ENCODE measurements around the gene CNOT10. TPM values are rescaled to one million over a fixed set of nuclear protein-coding genes. Genes with fewer than 3 reads are reported as not detected.
A peak's percentile ranks its signal among the peaks of the same experiment; 100 is the strongest.
"Not testable (repeated sequence)": the region's sequence is repeated elsewhere in the genome, so short reads cannot be mapped to it uniquely, and the experiment has no call there.

CNOT10 gene
- total and polyA plus RNA-seq, 7 experiments from 2014 or later: 31.4 to 69.4 (median 46.5) TPM

DNA sequence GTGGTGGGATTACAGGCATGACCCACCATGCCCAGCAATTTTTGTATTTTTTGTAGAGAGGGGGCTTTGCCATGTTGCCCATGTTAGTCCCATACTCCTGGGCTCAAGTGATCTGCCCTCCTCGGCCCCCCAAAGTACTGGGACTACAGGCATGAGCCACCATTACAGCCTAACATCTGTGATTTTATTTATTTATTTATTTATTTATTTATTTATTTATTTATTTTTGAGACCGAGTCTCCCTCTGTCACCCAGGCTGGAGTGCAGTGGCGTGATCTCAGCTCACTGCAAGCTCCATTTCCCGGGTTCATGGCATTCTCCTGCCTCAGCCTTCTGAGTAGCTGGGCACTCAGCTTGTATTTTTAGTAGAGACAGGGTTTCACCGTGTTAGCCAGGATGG lies 116.5 kb downstream of the CNOT10 start:
- H3K27me3 ChIP-seq (ENCODE audit: control insufficient read depth in 2 of 2, insufficient read depth in 2 of 2, low read length in 2 of 2); H3K27ac ChIP-seq (ENCODE audit: low read depth, low read length); H3K9me3 ChIP-seq (ENCODE audit: control insufficient read depth in 2 of 3, low read length in 3 of 3); H3K4me1 Mint-ChIP-seq; H3K4me1 ChIP-seq (ENCODE audit: control insufficient read depth in 2 of 2, insufficient read depth in 2 of 2, low read length in 2 of 2); H3K9me3 Mint-ChIP-seq; H3K4me3 Mint-ChIP-seq; intact Hi-C loops (cut with micrococcal nuclease); ATAC-seq; DNase-seq; POLR2A ChIA-PET; H3K27ac Mint-ChIP-seq; H3K36me3 ChIP-seq (ENCODE audit: control insufficient read depth in 2 of 3, insufficient read depth in 3 of 3, low read length in 3 of 3); H3K4me3 ChIP-seq (ENCODE audit: low read length); H3K36me3 Mint-ChIP-seq; CTCF ChIA-PET: not testable (repeated sequence)
- H3K27me3 Mint-ChIP-seq: peaks cover 0 to 21% (median 8%) of the 10 kb centered on the region in 5 donors

DNA sequence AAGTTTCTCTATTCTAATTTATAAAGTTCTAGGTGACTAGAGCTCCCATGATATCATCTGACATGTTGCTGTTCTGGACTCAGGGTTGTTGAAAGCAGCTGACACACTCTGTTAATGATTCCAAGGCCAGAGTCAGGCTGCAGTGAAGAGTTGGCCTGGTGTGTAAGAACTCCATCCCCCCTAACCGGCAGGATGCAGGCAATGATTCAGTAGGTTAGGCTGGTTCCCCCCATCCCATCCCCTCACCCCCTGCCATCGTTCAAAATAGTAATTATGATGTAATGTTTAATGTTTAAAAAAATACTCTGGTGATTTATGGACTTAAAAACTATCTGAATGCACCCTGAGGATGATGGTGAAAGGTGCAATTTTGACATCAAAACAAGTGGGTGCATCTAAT lies 128.2 kb downstream of the CNOT10 start:
- intact Hi-C loops (cut with micrococcal nuclease): no loop called here
- Histone ChIP-seq H3K4me1 (ENCODE audit: control insufficient read depth in 2 of 2, insufficient read depth in 2 of 2, low read length in 2 of 2) (peaks cover 0 to 5% of the 10 kb centered on the region in 2 donors), H3K36me3 (ENCODE audit: control insufficient read depth in 2 of 3, insufficient read depth in 3 of 3, low read length in 3 of 3) (no peaks in the 10 kb centered on the region), H3K4me3 (ENCODE audit: low read length) (no peak overlapping the region), H3K27ac (ENCODE audit: low read depth, low read length) (no peak overlapping the region), H3K9me3 (ENCODE audit: control insufficient read depth in 2 of 3, low read length in 3 of 3) (no peaks in the 10 kb centered on the region), H3K27me3 (ENCODE audit: control insufficient read depth in 2 of 2, insufficient read depth in 2 of 2, low read length in 2 of 2) (no peaks in the 10 kb centered on the region)
- H3K27ac Mint-ChIP-seq: no peak overlapping the region
- peaks cover 0 to 45% (median 19%) of the 10 kb centered on the region in 5 donors for H3K27me3 Mint-ChIP-seq
- no peak overlapping the region for H3K4me3 Mint-ChIP-seq
- ATAC-seq (no peak), DNase-seq (no peak)
- ChIA-PET POLR2A (interaction anchor here (1.0 kb wide), 1 partner anchor 21 kb away, joined by 3 read pairs; no protein-coding TSS in a partner anchor), CTCF (no interaction called here)
- H3K9me3 Mint-ChIP-seq: no peaks in the 10 kb centered on the region
- peaks cover 0 to 3% (median 0%) of the 10 kb centered on the region in 5 donors for H3K36me3 Mint-ChIP-seq
- H3K4me1 Mint-ChIP-seq: peaks cover 0 to 23% (median 16%) of the 10 kb centered on the region in 7 donors

DNA sequence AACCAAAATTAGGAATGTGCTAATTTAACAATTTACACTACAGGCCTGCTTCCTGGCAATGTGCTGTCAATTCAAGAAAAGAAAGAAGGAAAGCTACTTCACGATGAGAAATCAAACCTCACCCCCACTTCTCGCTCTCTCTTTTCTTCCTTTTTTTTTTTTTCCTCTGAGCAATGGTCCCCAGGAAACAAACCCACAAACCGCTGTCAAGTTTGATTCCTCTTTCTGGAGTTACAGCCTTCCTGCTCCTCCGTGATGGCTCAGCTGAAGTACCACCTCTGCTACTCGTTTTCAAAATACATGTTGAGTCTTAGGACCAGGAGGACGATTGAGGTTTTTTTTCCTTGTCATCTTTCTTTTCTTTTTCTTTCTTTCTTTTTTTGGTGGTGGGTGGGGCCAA lies 129.4 kb downstream of the CNOT10 start:
- intact Hi-C loops (cut with micrococcal nuclease): no loop called here
- no peak for DNase-seq
- Mint-ChIP-seq H3K27ac (no peak overlapping the region), H3K4me1 (peaks cover 6 to 29% (median 23%) of the 10 kb centered on the region in 7 donors), H3K9me3 (peaks cover 0 to 1% (median 0%) of the 10 kb centered on the region in 11 donors), H3K36me3 (peaks cover 0 to 3% (median 0%) of the 10 kb centered on the region in 5 donors), H3K4me3 (peak overlapping the region in 1 of 10 donors; percentile 17), H3K27me3 (peaks cover 7 to 55% (median 27%) of the 10 kb centered on the region in 5 donors)
- no peak overlapping the region for H3K27ac ChIP-seq (ENCODE audit: low read depth, low read length)
- POLR2A ChIA-PET: no interaction called here
- CTCF ChIA-PET: interaction anchor here (0.6 kb wide), 2 partner anchors 270 to 566 kb away, joined by 4 read pairs; no protein-coding TSS in a partner anchor
- no peaks in the 10 kb centered on the region for H3K36me3 ChIP-seq (ENCODE audit: control insufficient read depth in 2 of 3, insufficient read depth in 3 of 3, low read length in 3 of 3)
- H3K27me3 ChIP-seq (ENCODE audit: control insufficient read depth in 2 of 2, insufficient read depth in 2 of 2, low read length in 2 of 2): no peaks in the 10 kb centered on the region
- no peak overlapping the region for H3K4me3 ChIP-seq (ENCODE audit: low read length)
- H3K4me1 ChIP-seq (ENCODE audit: control insufficient read depth in 2 of 2, insufficient read depth in 2 of 2, low read length in 2 of 2): peaks cover 0 to 5% of the 10 kb centered on the region in 2 donors
- no peaks in the 10 kb centered on the region for H3K9me3 ChIP-seq (ENCODE audit: control insufficient read depth in 2 of 3, low read length in 3 of 3)
- ATAC-seq: peak; percentile 32

DNA sequence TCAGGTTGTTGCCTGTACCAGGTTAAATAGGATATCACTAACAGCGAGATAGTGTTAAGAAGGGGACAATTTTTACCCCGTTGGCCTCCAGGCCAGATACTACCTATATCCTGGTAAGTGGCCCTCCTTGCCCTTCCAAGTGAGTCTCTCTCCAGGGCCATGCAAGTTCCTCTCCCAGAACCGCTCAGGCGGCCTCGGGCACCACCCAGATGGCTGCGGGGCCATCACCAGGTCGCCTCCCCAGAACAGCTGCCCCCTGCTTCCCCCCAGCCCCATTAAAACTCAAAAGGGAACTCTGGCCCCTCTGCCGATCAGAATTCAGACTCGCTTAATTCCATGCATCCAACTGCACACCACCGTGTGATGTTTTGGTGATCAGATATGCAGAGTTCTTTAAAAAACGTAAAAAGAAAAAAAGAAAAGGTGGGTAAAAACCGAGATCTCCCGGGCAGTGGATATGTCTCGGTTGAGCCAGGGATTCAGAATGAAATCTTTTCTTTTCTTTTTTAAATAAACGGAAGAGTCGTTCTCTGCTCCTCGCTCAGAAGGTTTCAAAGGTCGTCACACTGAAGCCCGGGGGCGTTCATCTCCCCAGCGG lies 131.0 kb downstream of the CNOT10 start:
- DNase-seq (no peak), ATAC-seq (no peak)
- Mint-ChIP-seq H3K9me3 (peaks cover 0 to 1% (median 0%) of the 10 kb centered on the region in 11 donors), H3K27me3 (peaks cover 21 to 70% (median 36%) of the 10 kb centered on the region in 5 donors), H3K4me3 (peak overlapping the region; percentile 2 to 84 (median 58)), H3K36me3 (peaks cover 0 to under 1% (median 0%) of the 10 kb centered on the region in 5 donors), H3K4me1 (peaks cover 6 to 30% (median 23%) of the 10 kb centered on the region in 7 donors), H3K27ac (no peak overlapping the region)
- Histone ChIP-seq H3K9me3 (ENCODE audit: control insufficient read depth in 2 of 3, low read length in 3 of 3) (no peaks in the 10 kb centered on the region), H3K4me1 (ENCODE audit: control insufficient read depth in 2 of 2, insufficient read depth in 2 of 2, low read length in 2 of 2) (peaks cover 0 to 5% of the 10 kb centered on the region in 2 donors), H3K27ac (ENCODE audit: low read depth, low read length) (no peak overlapping the region), H3K27me3 (ENCODE audit: control insufficient read depth in 2 of 2, insufficient read depth in 2 of 2, low read length in 2 of 2) (no peaks in the 10 kb centered on the region), H3K4me3 (ENCODE audit: low read length) (no peak overlapping the region), H3K36me3 (ENCODE audit: control insufficient read depth in 2 of 3, insufficient read depth in 3 of 3, low read length in 3 of 3) (no peaks in the 10 kb centered on the region)
- intact Hi-C loops (cut with micrococcal nuclease): no loop called here
- CTCF ChIA-PET: no interaction called here
- POLR2A ChIA-PET: no interaction called here

DNA sequence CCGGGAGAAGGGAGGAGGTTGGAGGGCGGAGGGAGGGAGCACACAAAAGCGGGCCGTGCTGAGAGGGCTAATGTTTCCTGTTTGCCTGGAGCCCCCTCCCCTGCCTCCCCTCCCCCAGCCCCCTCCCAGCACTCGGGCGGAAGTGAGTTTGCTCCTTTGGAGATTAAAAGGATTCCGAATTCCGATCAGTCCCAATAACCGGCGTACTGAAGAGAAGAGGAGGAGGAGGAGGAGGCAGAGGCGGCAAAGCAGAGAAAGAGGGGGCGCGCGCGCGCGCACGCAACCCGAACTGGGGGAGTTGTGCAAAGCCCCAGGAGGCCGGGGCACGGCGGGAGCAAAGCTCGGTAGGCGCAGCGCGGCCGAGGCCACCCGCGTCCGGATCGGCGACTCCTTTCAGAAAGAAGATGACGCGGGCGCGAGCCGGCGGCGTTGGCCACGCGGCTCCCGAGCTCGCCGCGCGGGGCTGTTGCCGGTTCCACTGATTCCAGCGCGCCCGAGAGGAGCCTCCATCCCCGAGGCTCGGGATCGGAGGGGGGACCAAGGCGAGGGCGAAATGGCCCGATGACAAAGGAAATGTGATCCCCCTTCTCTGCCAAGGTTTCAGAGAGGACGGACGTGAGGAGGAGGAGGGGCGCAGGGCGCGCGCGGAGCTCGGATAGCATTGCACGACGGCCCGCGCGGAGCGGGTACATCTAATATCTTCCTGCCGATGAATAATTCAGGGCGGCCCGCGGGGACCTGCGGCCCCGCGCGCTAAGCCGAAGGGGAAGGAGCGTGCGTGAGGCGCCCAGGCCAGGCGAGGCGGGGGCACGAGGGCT lies 131.7 kb downstream of the CNOT10 start:
- Mint-ChIP-seq H3K4me3 (peak overlapping the region; percentile 20 to 84 (median 66)), H3K27me3 (peaks cover 24 to 74% (median 34%) of the 10 kb centered on the region in 5 donors), H3K36me3 (no peaks in the 10 kb centered on the region), H3K9me3 (peaks cover 0 to 1% (median 0%) of the 10 kb centered on the region in 11 donors), H3K4me1 (peaks cover 6 to 30% (median 23%) of the 10 kb centered on the region in 7 donors), H3K27ac (peak overlapping the region in 1 of 9 donors; percentile 33)
- Histone ChIP-seq H3K27me3 (ENCODE audit: control insufficient read depth in 2 of 2, insufficient read depth in 2 of 2, low read length in 2 of 2) (no peaks in the 10 kb centered on the region), H3K4me3 (ENCODE audit: low read length) (no peak overlapping the region), H3K36me3 (ENCODE audit: control insufficient read depth in 2 of 3, insufficient read depth in 3 of 3, low read length in 3 of 3) (no peaks in the 10 kb centered on the region), H3K4me1 (ENCODE audit: control insufficient read depth in 2 of 2, insufficient read depth in 2 of 2, low read length in 2 of 2) (peaks cover 0 to 5% of the 10 kb centered on the region in 2 donors), H3K27ac (ENCODE audit: low read depth, low read length) (no peak overlapping the region), H3K9me3 (ENCODE audit: control insufficient read depth in 2 of 3, low read length in 3 of 3) (no peaks in the 10 kb centered on the region)
- ChIA-PET CTCF (no interaction called here), POLR2A (no interaction called here)
- intact Hi-C loops (cut with micrococcal nuclease): no loop called here
- peak in 3 of 9 donors; percentile 3 to 35 (median 8) for DNase-seq
- ATAC-seq: no peak

DNA sequence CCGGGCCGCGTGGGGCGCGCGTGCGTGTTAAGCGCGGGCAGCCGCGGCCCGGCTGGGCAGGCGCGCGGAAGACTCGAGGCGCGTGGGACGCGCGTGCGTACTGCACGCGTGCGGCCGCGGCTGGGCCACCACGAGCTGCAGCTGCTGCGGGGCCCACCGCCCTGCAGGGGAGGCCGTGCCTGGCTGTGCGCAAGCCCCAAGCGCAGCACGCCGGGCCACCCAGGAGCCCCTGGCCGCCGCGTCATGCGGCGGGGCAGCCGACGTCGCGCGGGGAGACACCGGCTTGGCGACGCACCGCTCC lies 132.2 kb downstream of the CNOT10 start:
- Mint-ChIP-seq H3K27me3 (peaks cover 24 to 76% (median 36%) of the 10 kb centered on the region in 5 donors), H3K4me3 (peak overlapping the region; percentile 38 to 86 (median 70)), H3K9me3 (peaks cover 0 to 1% (median 0%) of the 10 kb centered on the region in 11 donors), H3K36me3 (no peaks in the 10 kb centered on the region), H3K27ac (no peak overlapping the region), H3K4me1 (peaks cover 6 to 30% (median 23%) of the 10 kb centered on the region in 7 donors)
- no peaks in the 10 kb centered on the region for H3K36me3 ChIP-seq (ENCODE audit: control insufficient read depth in 2 of 3, insufficient read depth in 3 of 3, low read length in 3 of 3)
- no peak overlapping the region for H3K4me3 ChIP-seq (ENCODE audit: low read length)
- H3K27ac ChIP-seq (ENCODE audit: low read depth, low read length): no peak overlapping the region
- no peaks in the 10 kb centered on the region for H3K9me3 ChIP-seq (ENCODE audit: control insufficient read depth in 2 of 3, low read length in 3 of 3)
- H3K27me3 ChIP-seq (ENCODE audit: control insufficient read depth in 2 of 2, insufficient read depth in 2 of 2, low read length in 2 of 2): no peaks in the 10 kb centered on the region
- intact Hi-C loops (cut with micrococcal nuclease): no loop called here
- ChIA-PET POLR2A (no interaction called here), CTCF (no interaction called here)
- ATAC-seq: peak; percentile 32
- H3K4me1 ChIP-seq (ENCODE audit: control insufficient read depth in 2 of 2, insufficient read depth in 2 of 2, low read length in 2 of 2): peaks cover 0 to 5% of the 10 kb centered on the region in 2 donors
- peak in 2 of 9 donors; percentile 0 to 28 for DNase-seq

All from naive thymus-derived CD4-positive, alpha-beta T cell (primary cell).